ENCODE measurements around the gene KIAA1958.

- TF ChIP-seq POLR2A (IDR thresholded peaks at IDR 0.05) = no peak
- no peak for TF ChIP-seq CTCF (IDR thresholded peaks at IDR 0.05)
Observed at GRCh38 chr9:112445196-112445595, 41.4 kb upstream of the KIAA1958 start.

Data from body of pancreas (tissue), 4 donors.